H9 (cell line): Measurements from ENCODE around the gene HPD. TPM values are rescaled to one million over a fixed set of nuclear protein-coding genes. Genes with fewer than 3 reads are reported as not detected.

ENCODE experiments used
- DNase-seq: peaks from one replicate; pipeline ENCODE4 v3.0.0-alpha.2; 2017
- H2AFZ ChIP-seq: one replicate; pipeline ENCODE4 v1.6.1; 2013; ENCODE audit warnings: mild to moderate bottlenecking, low read length, control low read depth, moderate library complexity
- H2AK5ac ChIP-seq: 2 replicates; pipeline ENCODE4 v1.6.1; 2013; ENCODE audit warnings: low read length, control low read depth, mixed read lengths; ENCODE audit not compliant: insufficient read length
- H2BK120ac ChIP-seq: one replicate; pipeline ENCODE4 v1.6.1; 2013; ENCODE audit warnings: low read depth, mild to moderate bottlenecking, low read length, control low read depth, inconsistent platforms; ENCODE audit not compliant: poor library complexity, severe bottlenecking
- H2BK12ac ChIP-seq: 2 replicates; pipeline ENCODE4 v1.6.1; 2013; ENCODE audit warnings: low read length, control low read depth, mixed read lengths, low read depth; ENCODE audit not compliant: insufficient read length
- H2BK15ac ChIP-seq: 2 replicates; pipeline ENCODE4 v1.6.1; 2013; ENCODE audit warnings: low read depth, low read length, control low read depth
- H2BK20ac ChIP-seq: one replicate; pipeline ENCODE4 v1.6.1; 2013; ENCODE audit warnings: low read depth, mild to moderate bottlenecking, low read length, control low read depth, inconsistent platforms; ENCODE audit not compliant: poor library complexity, severe bottlenecking
- H2BK5ac ChIP-seq: 2 replicates; pipeline ENCODE4 v1.6.1; 2013; ENCODE audit warnings: low read length, control low read depth, mixed read lengths; ENCODE audit not compliant: insufficient read length
- H3K14ac ChIP-seq: 2 replicates; pipeline ENCODE4 v1.6.1; 2013; ENCODE audit warnings: low read length, control low read depth; ENCODE audit not compliant: insufficient read depth
- H3K18ac ChIP-seq: 2 replicates; pipeline ENCODE4 v1.6.1; 2013; ENCODE audit warnings: low read depth, mild to moderate bottlenecking, mixed read lengths, low read length, control low read depth; ENCODE audit not compliant: insufficient read length
- H3K23ac ChIP-seq: 2 replicates; pipeline ENCODE4 v1.6.1; 2013; ENCODE audit warnings: low read length, control low read depth, mixed read lengths, low read depth; ENCODE audit not compliant: insufficient read length
- H3K23me2 ChIP-seq: 2 replicates; pipeline ENCODE4 v1.6.1; 2013; ENCODE audit warnings: low read depth, mild to moderate bottlenecking, mixed read lengths, low read length, control low read depth; ENCODE audit not compliant: insufficient read length, poor library complexity, severe bottlenecking
- H3K27ac ChIP-seq: 2 replicates; pipeline ENCODE4 v1.5.1; 2013; ENCODE audit warnings: low read length, control low read depth, mixed read lengths, low read depth; ENCODE audit not compliant: insufficient read length
- H3K27me3 ChIP-seq: 2 replicates; pipeline ENCODE4 v1.6.1; 2013; ENCODE audit warnings: low read length, control low read depth, inconsistent platforms; ENCODE audit not compliant: insufficient read depth
- H3K4ac ChIP-seq: 2 replicates; pipeline ENCODE4 v1.6.1; 2013; ENCODE audit warnings: low read depth, mild to moderate bottlenecking, control low read depth, inconsistent platforms, low read length, moderate library complexity
- H3K4me1 ChIP-seq: 2 replicates; pipeline ENCODE4 v1.6.1; 2013; ENCODE audit warnings: low read length, control low read depth, inconsistent platforms; ENCODE audit not compliant: insufficient read depth
- H3K4me2 ChIP-seq: 2 replicates; pipeline ENCODE4 v1.6.1; 2013; ENCODE audit warnings: low read length, control low read depth, mixed read lengths; ENCODE audit not compliant: insufficient read length, insufficient read depth
- H3K56ac ChIP-seq: 2 replicates; pipeline ENCODE4 v1.6.1; 2013; ENCODE audit warnings: low read depth, mild to moderate bottlenecking, mixed read lengths, low read length, control low read depth; ENCODE audit not compliant: insufficient read length
- H3K79me1 ChIP-seq: 2 replicates; pipeline ENCODE4 v1.6.1; 2013; ENCODE audit warnings: low read depth, mild to moderate bottlenecking, moderate library complexity, low read length, control low read depth, inconsistent platforms; ENCODE audit not compliant: insufficient read depth, poor library complexity, severe bottlenecking
- H3K79me2 ChIP-seq: 2 replicates; pipeline ENCODE4 v1.6.1; 2013; ENCODE audit warnings: low read length, control low read depth, inconsistent platforms; ENCODE audit not compliant: insufficient read depth
- H3K9ac ChIP-seq: 2 replicates; pipeline ENCODE4 v1.6.1; 2013; ENCODE audit warnings: low read length, control low read depth, mixed read lengths; ENCODE audit not compliant: insufficient read length; ENCODE audit errors: extremely low read depth
- H3K9me3 ChIP-seq: one replicate; pipeline ENCODE4 v1.6.1; 2013; ENCODE audit warnings: low read depth, low read length, inconsistent platforms; ENCODE audit not compliant: control insufficient read depth
- H3T11ph ChIP-seq: one replicate; pipeline ENCODE4 v1.6.1; 2013; ENCODE audit warnings: mild to moderate bottlenecking, low read length, control low read depth, inconsistent platforms
- H4K20me1 ChIP-seq: one replicate; pipeline ENCODE4 v1.6.1; 2013; ENCODE audit not compliant: control insufficient read depth, insufficient read length, insufficient read depth
- H4K5ac ChIP-seq: 2 replicates; pipeline ENCODE4 v1.6.1; 2013; ENCODE audit warnings: low read depth, mild to moderate bottlenecking, mixed read lengths, low read length, control low read depth; ENCODE audit not compliant: insufficient read length
- H4K8ac ChIP-seq: replicated peaks from 2 replicates; pipeline ENCODE4 v1.6.1; 2013; ENCODE audit warnings: low read length, control low read depth, mixed read lengths, low read depth; ENCODE audit not compliant: insufficient read length
- H4K91ac ChIP-seq: 2 replicates; pipeline ENCODE4 v1.6.1; 2013; ENCODE audit warnings: low read depth, mild to moderate bottlenecking, moderate library complexity, mixed read lengths, low read length, control low read depth; ENCODE audit not compliant: insufficient read length
- H3K27ac Mint-ChIP-seq, 3 experiments: 2 replicates in 2 of 3; 3 replicates in 1 of 3; pipeline ENCODE4 v1.8.0; 2020 to 2021; ENCODE audit warnings: mixed read lengths in 3 of 3, mild to moderate bottlenecking in 1 of 3, moderate library complexity in 1 of 3
- H3K27me3 Mint-ChIP-seq: 2 replicates; pipeline ENCODE4 v1.8.0; 2021; ENCODE audit warnings: low read depth, mild to moderate bottlenecking, moderate library complexity, mixed read lengths
- H3K36me3 Mint-ChIP-seq, 3 experiments: 2 replicates in 2 of 3; 3 replicates in 1 of 3; pipeline ENCODE4 v1.8.0; 2020 to 2021; ENCODE audit warnings: low read depth in 3 of 3, mixed read lengths in 3 of 3; ENCODE audit not compliant: insufficient read depth in 1 of 3
- H3K4me1 Mint-ChIP-seq, 2 experiments: 2 replicates each; pipeline ENCODE4 v1.8.0; 2020; ENCODE audit warnings: mixed read lengths in 2 of 2
- H3K4me3 Mint-ChIP-seq, 2 experiments: 2 replicates in 1 of 2; 3 replicates in 1 of 2; pipeline ENCODE4 v1.8.0; 2020 to 2021; ENCODE audit warnings: mild to moderate bottlenecking in 2 of 2, mixed read lengths in 2 of 2, moderate library complexity in 1 of 2
- H3K9me3 Mint-ChIP-seq, 2 experiments: 2 replicates in 1 of 2; 3 replicates in 1 of 2; pipeline ENCODE4 v1.8.0; 2020; ENCODE audit warnings: mild to moderate bottlenecking in 2 of 2, mixed read lengths in 2 of 2, moderate library complexity in 1 of 2
- CTCF ChIP-seq: fragments of 200-600 bp; sonication (generic); conservative IDR thresholded peaks from 3 replicates; pipeline ENCODE4 v1.8.0; 2021; ENCODE audit warnings: antibody characterized with exemption, mild to moderate bottlenecking
- WGBS: extraction: QIAGEN DNeasy Blood & Tissue Kit; methylation state at CpG from one replicate; pipeline ENCODE4 v1.1.7; 2013; ENCODE audit warnings: missing lambda C conversion rate, low lambda C conversion rate, mixed read lengths; ENCODE audit not compliant: insufficient read length; ENCODE audit errors: extremely low coverage; 5-methylcytosine and 5-hydroxymethylcytosine counted together
- total RNA-seq: library from RNA; stranded (reverse); gene quantifications from 2 replicates; pipeline ENCODE4 v1.2.1, GENCODE V29; 2021

Gene HPD
- total RNA-seq, 1 experiment from 2014 or later = not detected

GRCh38 chr12:121801595-121802484, 56.8 kb downstream of the HPD start:
- H3K56ac ChIP-seq = peak overlapping the region; percentile 98
- H3K14ac ChIP-seq = peak overlapping the region; percentile 97; the same call in 1 of the 2 replicates
- H3K27ac Mint-ChIP-seq = peak overlapping the region; percentile 98 to 100 (median 100)
- no peaks in the 10 kb centered on the region for H3K9me3 Mint-ChIP-seq
- no peak overlapping the region for H2AFZ ChIP-seq
- peak overlapping the region; percentile 84 for H3T11ph ChIP-seq
- peak overlapping the region; percentile 98 for H3K4me2 ChIP-seq
- no peak overlapping the region for H2BK15ac ChIP-seq
- peak overlapping the region; percentile 100 for H4K8ac ChIP-seq
- peak overlapping the region; percentile 97 for H2BK5ac ChIP-seq
- H3K36me3 Mint-ChIP-seq = peaks cover 20 to 34% (median 31%) of the 10 kb centered on the region in 3 experiments
- H3K4ac ChIP-seq = peak overlapping the region; percentile 98
- no peaks in the 10 kb centered on the region for H3K79me1 ChIP-seq
- peak; percentile 32 for DNase-seq
- H3K4me3 Mint-ChIP-seq = peak overlapping the region; percentile 82 to 83
- peak overlapping the region; percentile 99 for H3K27ac ChIP-seq
- H2BK12ac ChIP-seq = peak overlapping the region; percentile 78
- peaks cover 47 to 50% of the 10 kb centered on the region in 2 experiments for H3K4me1 Mint-ChIP-seq
- TF ChIP-seq CTCF = no peak
- H4K91ac ChIP-seq = peak overlapping the region; percentile 100
- H4K20me1 ChIP-seq = no peaks in the 10 kb centered on the region
- H3K27me3 Mint-ChIP-seq = no peaks in the 10 kb centered on the region; the same call in 1 of the 2 replicates
- no peaks in the 10 kb centered on the region for H3K9me3 ChIP-seq
- H3K27me3 ChIP-seq = no peaks in the 10 kb centered on the region
- 100% methylated on average over 1 of the region's 18 CpGs for WGBS
- no peak overlapping the region for H2BK20ac ChIP-seq
- H3K4me1 ChIP-seq = peaks cover 6% of the 10 kb centered on the region; the same call in 1 of the 2 replicates
- H3K23ac ChIP-seq = peak overlapping the region; percentile 95
- peak overlapping the region; percentile 98 for H2AK5ac ChIP-seq
- H2BK120ac ChIP-seq = peak overlapping the region; percentile 42
- H3K9ac ChIP-seq = peak overlapping the region; percentile 100
- peak overlapping the region; percentile 99 for H4K5ac ChIP-seq
- H3K18ac ChIP-seq = peak overlapping the region; percentile 96
- no peaks in the 10 kb centered on the region; the same call in 1 of the 2 replicates for H3K79me2 ChIP-seq
- H3K23me2 ChIP-seq = peaks cover 27% of the 10 kb centered on the region
